Kidney epithelial cell (primary cell): ENCODE data around the gene GPRASP1. TPM values are rescaled to one million over a fixed set of nuclear protein-coding genes. Genes with fewer than 3 reads are reported as not detected.

Source experiments
- DNase-seq: peaks from one replicate; pipeline ENCODE4 v3.0.0-alpha.2; 2010; ENCODE audit warnings: low read depth
- H3K27me3 ChIP-seq: 2 replicates; pipeline ENCODE4 v1.6.0; 2011; ENCODE audit warnings: low read length; ENCODE audit not compliant: control insufficient read depth, insufficient read depth
- H3K36me3 ChIP-seq: 2 replicates; pipeline ENCODE4 v1.5.1; 2011; ENCODE audit warnings: low read length; ENCODE audit not compliant: control insufficient read depth, insufficient read depth
- H3K4me3 ChIP-seq: 2 replicates; pipeline ENCODE4 v1.5.1; 2011; ENCODE audit warnings: low read depth, mild to moderate bottlenecking, control low read depth, low read length
- CTCF ChIP-seq: IDR thresholded peaks from 2 replicates; pipeline ENCODE4 v1.5.1; 2011; ENCODE audit warnings: mild to moderate bottlenecking, moderate library complexity, low read length, control low read depth, inconsistent platforms; ENCODE audit not compliant: insufficient read depth, poor library complexity, severe bottlenecking
- total RNA-seq: library from RNA; depleted of rRNA; stranded (reverse); fragments of >200 nt; gene quantifications from 2 replicates; pipeline ENCODE4 v1.2.3, GENCODE V29; 2015

GPRASP1 gene
- total RNA-seq: 0.41 and 1.5 TPM in 2 replicates

- H3K36me3 ChIP-seq: no peaks in the 10 kb centered on the region
- H3K27me3 ChIP-seq: no peaks in the 10 kb centered on the region
- no peak for TF ChIP-seq CTCF
- peak within 1 kb of the TSS; percentile 45 for H3K4me3 ChIP-seq
- no peak for DNase-seq
These were observed at the start of gene GPRASP1 for GRCh38 chrX:102651242-102652011. Gene GPRASP1 (plus strand): TSS chrX:102651483. CDS start chrX:102653914, 2,431 bp downstream.

- H3K4me3 ChIP-seq: no peak overlapping the region
- TF ChIP-seq CTCF: no peak
- no peak for DNase-seq
- no peaks in the 10 kb centered on the region for H3K27me3 ChIP-seq
- H3K36me3 ChIP-seq: no peaks in the 10 kb centered on the region
These were observed 47.0 kb upstream of the GPRASP1 start for GRCh38 chrX:102604327-102604726.

- TF ChIP-seq CTCF: no peak
- H3K36me3 ChIP-seq: no peaks in the 10 kb centered on the region
- H3K4me3 ChIP-seq: no peak overlapping the region
- H3K27me3 ChIP-seq: no peaks in the 10 kb centered on the region
- no peak for DNase-seq
These were observed 45.2 kb upstream of the GPRASP1 start for GRCh38 chrX:102606115-102606514.

GRCh38 chrX:102610905-102611304 is 40.4 kb upstream of the GPRASP1 start:
- no peak overlapping the region for H3K4me3 ChIP-seq
- TF ChIP-seq CTCF: no peak

GRCh38 chrX:102624105-102624504 is 27.2 kb upstream of the GPRASP1 start:
- no peak for DNase-seq
- Histone ChIP-seq H3K36me3 (no peaks in the 10 kb centered on the region), H3K4me3 (no peak overlapping the region), H3K27me3 (no peaks in the 10 kb centered on the region)
- TF ChIP-seq CTCF: no peak

More at GRCh38 chrX:102610905-102611304, 40.4 kb upstream of the GPRASP1 start:
- no peak for DNase-seq
- Histone ChIP-seq H3K36me3 (no peaks in the 10 kb centered on the region), H3K27me3 (no peaks in the 10 kb centered on the region)

- TF ChIP-seq CTCF: no peak
- Histone ChIP-seq H3K36me3 (no peaks in the 10 kb centered on the region), H3K27me3 (no peaks in the 10 kb centered on the region), H3K4me3 (no peak overlapping the region)
- no peak for DNase-seq
These were observed 23.6 kb upstream of the GPRASP1 start for GRCh38 chrX:102627640-102628039.
